OCI-LY1 (cell line): Measurements from ENCODE around the gene ADGRG7.

ENCODE experiments used
- CTCF ChIP-seq: fragments of 200-600 bp; sonication (generic), shearing (Covaris generic); IDR thresholded peaks from 2 replicates; pipeline ENCODE4 v1.5.1; 2017; ENCODE audit warnings: mild to moderate bottlenecking, antibody characterized with exemption, low read length, moderate library complexity, mixed read lengths
- EZH2 ChIP-seq: fragments of 200-600 bp; sonication (generic), shearing (Covaris generic); IDR thresholded peaks from 2 replicates; pipeline ENCODE4 v1.8.0; 2017; ENCODE audit warnings: borderline replicate concordance, mixed run types, mild to moderate bottlenecking, antibody characterized with exemption, low read length, moderate library complexity, mixed read lengths

DNA sequence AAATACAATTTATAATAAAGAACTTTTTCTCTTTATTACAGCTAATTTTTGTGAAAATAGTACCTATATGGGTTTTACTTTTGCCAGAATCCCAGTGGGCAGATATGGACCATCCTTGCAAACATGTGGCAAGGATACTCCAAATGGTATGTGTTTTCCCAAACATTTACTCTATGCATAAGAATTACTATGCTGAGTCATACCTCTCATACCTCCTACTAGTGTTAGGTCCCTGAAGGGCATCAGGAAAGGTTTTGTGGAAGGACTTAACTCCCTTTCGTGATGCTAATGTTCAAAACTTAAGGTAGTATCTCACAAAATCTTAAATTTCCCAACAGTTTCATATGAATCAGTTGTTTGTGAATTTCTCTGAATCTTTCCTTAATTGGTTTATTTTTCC is 21.3 kb downstream of the ADGRG7 start:
- TF ChIP-seq CTCF (no peak), EZH2 (no peak)
